IPS DF 4.7 (cell line): ENCODE results near the gene COA5.
A peak's percentile ranks its signal among the peaks of the same experiment; 100 is the strongest.

Experiments
- DNase-seq: peaks from one replicate; pipeline ENCODE4 v3.0.0-alpha.2; 2013; ENCODE audit warnings: low spot score; ENCODE audit errors: extremely low read depth

COA5 gene, protein sequence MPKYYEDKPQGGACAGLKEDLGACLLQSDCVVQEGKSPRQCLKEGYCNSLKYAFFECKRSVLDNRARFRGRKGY

DNA sequence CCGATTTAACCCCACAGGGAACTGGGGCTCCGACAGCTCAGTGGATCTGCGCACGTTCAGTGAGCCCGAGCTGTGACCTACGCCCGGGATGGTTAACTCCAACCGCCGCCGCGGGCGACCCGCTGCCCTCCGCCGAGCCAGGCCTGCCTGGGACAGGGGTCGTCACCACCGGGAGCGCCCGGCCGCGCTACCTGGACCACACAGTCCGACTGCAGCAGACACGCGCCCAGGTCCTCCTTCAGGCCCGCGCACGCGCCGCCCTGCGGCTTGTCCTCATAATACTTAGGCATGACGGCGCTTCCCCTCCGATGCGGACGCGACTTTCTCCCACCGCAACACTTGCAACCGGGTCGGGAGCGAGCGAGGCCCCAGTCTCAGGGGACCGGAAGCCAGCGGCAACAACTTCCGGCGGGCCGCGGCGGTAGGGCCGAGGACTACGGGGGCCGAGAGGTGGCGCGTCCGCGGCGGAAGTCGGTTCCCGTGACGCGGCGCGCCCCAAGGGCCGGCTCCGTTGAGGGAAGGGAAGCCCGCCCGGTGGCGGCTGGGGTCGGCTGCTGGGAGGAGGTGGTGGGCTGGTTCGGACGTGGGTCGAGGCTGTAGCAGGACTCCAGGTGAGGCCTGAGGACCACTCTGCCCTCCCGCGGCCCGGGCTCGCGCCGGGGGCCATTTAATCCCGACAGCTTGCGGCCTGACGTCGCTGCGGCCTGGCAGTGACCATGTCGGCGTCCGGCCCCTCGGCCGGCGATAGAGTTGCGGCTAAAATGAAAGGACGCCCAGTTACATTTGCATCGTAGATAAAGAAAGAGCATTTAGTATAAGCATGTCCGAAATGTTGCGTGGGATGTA is at the start of gene COA5, which contains the start of gene UNC50:
Gene COA5 (minus strand): TSS at position 397 of the 846 bp plus-strand sequence. CDS start 107 bp downstream, at position 290.
Gene UNC50 (plus strand): TSS at position 474 of the 846 bp plus-strand sequence. CDS start 1,171 bp downstream, outside the sequence.
- peak; percentile 51 for DNase-seq

DNA sequence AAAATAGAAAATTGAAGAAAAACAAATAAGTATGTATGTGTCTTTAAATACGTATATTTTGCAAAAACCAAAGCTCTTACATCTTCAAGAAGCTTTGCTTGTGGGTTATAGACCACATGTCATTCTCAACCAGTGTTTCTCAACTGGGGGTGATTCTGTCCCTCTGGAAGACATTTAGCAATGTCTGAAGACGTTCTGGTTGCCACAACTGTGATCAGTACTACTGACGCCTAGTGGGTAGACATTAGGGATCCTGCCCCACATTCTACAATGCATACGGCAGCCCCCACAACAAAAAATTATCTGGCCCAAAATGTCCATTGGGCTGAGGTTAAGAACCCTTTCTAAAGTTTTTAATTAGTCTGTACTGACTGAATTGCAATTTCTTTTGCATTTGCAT is 48.5 kb upstream of the COA5 start:
- DNase-seq: no peak

DNA sequence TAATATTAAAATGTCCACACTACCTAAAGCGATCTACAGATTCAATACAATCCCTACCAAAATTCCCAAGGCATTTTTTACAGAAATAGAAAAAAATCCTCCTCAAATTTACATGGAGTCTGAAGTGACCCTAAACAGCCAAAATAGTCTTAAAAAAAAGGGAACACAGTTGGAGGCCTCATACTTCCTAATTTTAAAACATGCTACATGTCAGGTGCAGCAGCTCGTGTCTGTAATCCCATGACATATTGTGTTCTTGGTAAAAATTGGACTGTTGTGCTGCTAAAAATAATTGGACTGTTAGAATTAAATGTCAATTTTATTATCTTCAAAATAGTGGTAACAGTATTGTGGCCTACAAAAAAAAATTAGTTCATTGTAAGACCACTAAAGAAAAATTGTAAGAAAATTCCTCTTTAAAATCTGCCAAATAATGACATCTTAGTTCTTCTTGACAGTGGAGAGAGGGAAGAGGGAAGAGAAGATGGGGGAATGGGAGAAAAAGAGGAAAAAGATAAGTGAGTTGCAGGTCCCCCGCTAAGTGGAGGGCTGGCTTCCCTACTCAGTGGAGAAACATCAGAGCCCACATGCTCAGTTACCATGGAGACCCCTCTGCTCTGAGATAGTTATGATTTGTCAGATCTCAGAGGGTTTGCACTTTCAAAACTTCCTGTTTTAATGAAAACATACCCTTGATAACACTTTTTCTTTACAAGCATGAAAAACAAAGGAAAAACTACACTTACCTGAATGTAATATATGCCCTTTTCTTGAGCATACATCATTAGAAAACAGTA is 46.6 kb upstream of the COA5 start:
- DNase-seq: no peak

DNA sequence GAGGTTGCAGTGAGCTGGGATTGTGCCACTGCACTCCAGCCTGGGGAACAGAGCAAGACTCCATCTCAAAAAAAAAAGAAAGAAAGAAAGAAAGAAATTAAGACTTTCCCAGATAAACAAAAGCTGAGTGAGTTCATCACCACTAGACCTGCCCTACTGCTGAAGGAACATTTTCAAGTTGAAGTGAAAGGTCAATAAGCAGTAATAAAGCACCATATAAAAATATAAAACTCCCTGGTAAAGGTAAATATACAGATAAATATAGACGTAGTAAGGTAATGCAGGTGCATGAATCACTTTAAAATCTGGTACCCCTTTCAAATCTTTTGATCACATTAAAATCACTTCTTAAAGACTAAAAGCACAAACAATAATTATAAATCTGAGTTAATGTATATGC is 42.7 kb upstream of the COA5 start:
- no peak for DNase-seq

DNA sequence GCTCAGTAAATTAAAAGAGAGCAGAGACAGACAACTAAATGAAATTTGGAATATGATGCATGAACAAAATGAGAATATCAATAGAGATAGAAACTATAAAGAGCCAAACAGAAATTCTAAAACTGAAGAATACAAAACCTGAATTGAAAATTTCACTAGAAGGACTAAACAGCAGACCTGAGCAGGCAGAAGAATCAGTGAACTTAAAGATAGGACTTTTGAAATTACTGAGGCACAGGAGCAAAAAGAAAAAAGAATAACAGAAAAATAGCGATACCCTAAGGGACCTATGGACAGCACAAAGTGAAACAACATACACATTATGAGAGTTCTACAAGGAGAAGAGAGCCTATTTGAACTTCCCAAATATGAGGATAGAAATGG is 41.7 kb upstream of the COA5 start:
- DNase-seq: no peak

DNA sequence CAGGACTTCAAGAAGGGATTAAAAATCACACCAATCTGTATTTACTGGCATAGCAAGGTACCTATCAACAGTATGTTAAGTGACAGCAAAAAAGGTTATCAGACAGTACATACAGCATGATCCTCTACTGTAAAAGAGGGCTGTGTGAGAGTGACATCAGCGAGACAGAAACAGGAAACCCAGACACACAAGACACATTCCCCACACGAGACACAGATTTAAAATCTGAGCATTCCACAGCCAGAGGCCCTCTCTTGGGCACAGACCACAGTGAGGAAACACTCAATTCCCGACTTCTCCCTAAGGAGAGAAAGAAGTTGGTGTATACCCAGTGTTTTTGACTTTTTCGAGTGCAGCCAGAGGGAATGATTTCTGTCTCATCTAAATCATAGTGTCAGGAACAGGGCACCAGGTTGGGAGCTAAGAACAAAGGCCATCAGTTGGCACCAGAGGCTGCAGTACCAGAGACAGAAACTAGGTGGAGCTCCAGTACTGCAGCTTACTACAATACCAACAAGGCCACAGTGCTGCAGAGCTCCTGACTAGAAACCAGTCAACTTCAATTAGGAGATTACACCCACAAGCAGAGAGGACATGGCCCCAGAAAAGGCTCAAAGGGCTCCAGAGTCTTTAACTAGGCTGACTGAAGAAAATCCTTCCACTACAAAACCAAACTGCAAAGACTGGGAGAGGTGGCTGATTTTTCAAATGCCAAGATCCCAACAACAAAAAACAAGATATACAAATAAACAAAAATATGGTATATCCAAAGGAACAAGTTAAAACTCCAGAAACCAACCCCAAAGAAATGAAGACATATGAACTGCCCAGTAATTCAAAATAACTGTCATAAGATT is 41.1 kb upstream of the COA5 start:
- peak; percentile 69 for DNase-seq

DNA sequence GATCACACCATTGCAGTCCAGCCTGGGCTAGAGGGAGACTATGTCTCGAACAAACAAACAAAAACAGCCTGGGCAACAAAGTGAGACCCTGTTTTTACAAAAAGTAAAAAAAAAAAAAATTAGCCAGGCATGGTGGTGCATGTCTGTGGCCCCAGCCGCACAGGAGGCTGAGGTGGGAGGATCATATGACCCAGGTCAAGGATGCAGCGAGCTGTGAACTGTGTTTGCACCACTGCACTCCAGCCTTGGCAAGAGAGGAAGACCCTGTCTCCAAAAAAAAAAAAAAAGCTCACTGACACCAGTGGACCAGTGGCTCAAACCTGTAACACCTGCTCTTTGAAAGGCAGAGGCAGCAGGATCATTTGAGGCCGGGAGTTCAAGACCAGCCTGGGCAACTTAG is 40.1 kb upstream of the COA5 start:
- DNase-seq: no peak

DNA sequence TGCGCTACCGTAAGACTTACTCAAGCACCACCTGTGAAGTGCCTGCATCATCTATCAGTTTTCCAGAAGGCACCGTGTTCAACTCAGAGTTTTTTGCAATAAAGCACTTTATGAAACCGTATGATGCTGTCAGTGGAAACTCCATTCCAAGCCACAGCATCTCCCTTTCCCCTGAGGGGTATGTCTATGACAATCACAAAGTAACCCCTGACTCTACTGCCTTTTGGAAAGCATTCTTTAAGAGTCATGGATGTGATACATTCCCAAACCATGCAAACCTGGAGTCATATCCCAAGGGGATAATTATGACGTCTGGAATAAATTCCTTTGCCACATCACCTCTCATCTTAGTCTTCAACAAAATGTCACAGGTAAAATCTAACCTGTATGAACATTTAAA is 39.3 kb upstream of the COA5 start:
- DNase-seq: no peak

DNA sequence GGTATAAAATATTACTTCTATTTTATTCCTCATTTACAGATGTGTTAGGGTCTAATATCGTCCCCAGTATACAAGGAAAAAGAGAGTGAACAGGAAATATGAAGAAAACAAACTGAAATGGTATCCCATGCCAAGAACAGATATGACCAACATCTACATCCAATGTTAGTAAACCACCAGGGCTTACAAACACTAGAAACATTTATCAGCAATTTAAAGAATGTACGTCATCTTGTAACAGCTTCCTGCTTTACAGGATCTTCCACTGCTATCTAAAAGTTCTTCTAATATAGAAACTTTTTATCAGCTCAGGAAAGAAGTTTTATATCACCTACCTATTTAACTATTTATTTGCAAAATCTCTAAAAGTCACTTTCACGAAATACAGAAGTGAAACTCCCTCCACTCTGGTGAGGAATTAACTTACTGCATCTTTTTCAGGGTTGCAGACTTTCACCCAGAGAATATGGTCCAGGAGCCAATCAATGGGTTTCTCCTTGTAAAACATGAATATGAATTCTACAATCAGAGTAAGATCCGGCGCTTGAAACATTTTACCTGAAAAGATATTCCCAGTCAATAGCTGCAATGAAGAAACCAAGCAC is 35.3 kb upstream of the COA5 start:
- DNase-seq: no peak

DNA sequence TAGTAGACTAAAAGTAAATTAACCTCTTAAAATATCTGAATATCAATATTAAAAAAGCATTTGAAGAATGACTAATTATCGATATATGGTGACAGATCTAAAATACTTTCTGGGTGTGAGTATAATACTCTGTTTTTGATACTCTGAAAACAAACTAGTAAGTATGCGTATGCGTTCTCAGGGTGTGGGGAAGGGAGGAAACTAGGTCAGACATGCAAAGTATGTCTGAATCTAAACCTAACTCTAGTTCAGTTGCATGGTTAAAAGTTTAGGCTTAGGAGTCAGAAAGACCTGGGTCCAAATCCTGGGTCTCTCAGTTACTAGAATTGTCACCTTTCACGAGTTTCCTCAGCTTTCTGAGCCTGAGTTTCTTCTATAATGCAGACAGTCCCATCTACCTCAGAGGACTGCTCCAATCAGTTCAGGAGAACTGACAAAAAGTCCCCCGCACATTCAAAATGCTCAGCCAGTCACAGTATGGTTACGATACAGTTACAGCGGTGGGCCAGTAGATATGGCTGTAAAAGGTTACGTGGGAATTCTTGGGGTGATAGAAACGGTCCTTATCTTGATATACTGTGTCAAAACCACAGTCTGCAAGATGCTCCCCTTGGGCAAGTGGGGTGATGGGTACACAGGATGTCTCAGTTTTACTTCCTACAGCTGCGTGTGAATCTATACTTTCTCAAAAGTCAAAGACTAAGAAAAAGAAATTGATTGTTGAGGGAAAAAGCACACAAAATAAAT is 29.3 kb upstream of the COA5 start:
- no peak for DNase-seq

DNA sequence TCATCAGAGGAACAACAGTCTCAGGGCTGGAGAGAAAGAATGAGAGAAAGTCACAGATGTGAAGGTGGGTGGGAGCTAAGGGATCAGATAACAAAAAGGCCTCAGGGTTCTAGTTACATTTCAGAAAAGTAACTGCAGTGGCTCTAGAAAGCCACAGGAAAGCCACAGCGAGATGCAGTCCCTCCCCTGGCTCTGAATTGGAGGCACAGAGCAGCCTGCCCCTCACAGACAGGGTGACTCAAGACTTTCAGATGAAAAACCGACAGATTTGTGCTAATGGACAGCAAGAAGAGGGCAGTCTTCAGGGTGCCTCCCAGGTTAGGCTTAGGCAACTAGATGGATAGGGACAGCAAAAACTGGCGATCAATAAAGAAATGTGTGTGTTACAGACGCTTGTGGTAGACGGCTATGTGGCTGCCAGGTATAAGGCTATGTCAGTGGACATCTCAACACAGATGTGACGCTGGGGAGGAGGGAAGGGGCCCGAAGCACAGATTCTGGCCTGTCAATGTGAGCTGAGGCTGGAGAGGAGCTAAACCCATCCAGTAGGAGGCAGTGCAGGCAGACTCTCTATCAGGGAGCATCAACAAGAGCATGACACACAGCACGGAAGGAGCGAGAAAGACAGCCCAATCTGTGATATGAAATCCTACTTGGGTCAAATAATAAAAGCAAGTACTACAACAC is 26.2 kb upstream of the COA5 start:
- peak; percentile 38 for DNase-seq

DNA sequence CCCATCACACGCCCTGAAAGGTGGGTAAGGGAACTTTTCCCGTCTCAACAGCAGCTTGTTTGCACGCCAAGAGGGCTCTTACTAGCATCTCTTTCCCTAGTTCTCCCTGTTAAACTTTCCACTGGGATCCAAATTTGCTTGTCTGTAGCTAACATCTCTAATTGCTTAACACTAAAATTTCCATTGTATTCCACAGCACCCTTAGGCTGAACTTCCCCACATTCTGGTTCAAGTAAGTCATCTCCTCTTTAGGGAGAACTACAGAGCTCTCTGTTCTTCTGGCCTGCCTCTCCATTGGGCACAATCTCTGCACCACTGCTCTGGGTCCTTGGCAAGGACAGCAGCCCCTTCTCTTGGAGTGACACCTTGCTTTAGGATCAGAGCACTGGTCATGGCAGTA is 24.0 kb upstream of the COA5 start:
- DNase-seq: no peak

DNA sequence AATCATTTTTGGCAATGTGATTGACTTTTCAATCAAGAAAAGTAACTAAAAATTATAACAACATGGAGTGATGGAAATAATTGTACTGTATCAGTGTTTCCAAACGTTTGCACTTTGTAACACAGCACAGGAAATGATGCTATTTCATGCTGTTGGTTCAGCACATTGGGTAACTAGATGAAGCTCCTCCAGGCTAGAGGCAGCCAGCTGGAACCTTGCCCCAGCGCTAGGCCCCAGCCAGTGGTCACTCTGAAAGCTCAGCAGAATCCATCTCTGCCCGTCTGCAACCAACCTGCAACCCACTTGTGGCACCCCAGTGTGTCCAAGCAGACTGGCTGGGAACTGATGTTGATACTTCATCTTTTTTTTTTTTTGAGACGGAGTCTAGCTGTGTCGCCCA is 15.3 kb upstream of the COA5 start:
- DNase-seq: no peak

DNA sequence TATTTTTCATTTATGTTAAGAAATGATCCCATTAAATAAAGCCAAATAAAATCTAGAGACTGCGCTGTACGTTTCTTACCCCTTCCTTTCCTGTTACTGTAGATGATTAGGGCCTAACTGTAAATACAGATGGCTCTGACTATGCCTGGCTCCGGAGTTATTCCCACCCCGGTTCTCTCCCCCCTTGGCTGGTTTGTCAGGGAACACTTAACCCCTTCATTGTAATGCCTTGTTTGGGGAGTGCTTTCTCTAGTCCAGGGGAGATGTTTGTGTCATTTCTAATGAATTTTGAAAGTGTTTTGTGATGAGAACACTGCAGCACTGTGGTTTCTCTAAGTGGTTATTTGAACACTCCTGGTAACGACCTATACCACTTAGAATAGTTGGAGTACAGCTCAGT is 8.8 kb upstream of the COA5 start:
- no peak for DNase-seq

DNA sequence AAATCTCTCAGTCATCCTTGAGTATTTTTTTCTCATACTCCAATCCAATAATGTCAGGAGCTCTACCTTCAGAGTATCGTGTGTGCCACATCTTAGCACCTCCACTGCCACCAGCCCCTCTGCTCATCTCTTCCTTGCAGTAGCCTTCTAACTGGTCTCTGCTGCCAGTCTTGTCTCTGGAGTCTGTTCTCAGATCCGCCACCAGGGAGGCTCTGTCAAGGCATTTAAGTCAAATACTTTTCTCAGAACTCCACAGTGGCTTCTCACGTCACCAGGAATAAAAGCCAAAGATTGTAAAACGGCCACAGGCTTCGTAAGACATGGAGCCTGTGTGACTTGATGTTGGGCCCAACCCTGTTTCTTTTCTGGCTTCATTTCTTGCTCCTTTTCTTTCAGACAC is 7.2 kb upstream of the COA5 start:
- DNase-seq: no peak

DNA sequence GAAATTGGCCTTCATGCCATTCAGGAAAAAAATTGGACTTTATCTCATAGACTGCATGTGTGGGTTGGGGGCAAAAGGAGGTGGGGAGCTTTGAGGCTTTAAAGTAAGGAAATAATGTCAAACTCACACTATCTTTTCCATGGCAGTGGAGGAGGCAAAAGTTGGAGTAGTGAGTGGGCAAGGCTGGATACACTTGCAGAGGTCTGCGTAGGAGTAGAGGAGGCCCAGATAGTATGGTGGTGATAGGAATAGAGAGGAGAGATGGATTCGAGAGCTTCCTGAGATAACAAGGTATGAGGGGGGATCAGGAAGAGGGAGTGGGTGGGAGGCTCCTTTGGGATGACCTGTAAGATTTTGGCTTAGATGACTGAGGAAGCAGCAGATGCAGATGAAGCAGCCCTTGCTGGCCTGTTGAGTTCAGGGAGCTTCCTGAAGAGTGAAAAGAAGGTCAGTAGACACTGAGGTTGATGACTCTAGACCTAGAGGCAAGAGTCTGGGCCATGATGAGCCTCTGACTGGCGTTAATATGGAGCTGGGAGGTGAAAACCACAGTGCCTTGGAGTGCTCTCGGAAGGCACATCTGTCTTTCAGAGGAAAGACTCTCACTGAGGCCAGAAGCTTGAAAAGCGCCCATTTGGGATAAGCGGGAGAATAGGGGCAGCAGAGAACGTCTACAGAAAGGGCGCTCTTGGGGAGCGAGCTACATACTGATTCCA is 5.9 kb upstream of the COA5 start:
- DNase-seq: no peak

DNA sequence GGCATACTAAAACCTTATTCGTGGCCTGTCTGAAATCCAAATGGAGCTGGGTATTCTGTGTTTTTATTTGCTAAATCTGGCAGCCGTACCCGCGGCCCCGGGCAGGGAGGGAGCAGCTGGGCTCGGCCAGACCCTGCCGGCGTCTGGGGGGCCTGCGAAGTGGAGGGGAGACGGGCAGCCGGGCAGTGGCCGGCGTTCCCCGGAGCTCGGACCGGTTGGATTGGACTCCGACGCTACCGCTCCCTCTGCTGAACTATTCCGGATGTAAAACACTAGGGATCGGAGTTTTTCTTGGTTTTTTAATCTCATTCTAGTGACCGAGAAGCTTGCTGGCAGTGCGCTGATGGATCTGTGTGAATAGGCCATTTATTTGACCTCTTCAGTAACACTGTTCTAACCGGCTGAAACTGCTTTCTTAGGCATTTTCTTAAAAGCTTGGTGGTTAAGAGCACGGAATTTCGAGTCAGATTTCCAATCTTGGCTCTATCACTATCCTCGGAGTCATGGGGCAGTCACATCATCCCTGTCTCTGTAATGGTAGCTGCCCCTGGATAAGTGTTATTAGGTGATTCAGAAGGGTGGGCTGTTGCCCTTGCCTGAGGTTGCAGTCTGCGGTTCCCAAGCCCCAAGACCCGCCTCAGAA is 771 bp upstream of the COA5 start:
- no peak for DNase-seq

DNA sequence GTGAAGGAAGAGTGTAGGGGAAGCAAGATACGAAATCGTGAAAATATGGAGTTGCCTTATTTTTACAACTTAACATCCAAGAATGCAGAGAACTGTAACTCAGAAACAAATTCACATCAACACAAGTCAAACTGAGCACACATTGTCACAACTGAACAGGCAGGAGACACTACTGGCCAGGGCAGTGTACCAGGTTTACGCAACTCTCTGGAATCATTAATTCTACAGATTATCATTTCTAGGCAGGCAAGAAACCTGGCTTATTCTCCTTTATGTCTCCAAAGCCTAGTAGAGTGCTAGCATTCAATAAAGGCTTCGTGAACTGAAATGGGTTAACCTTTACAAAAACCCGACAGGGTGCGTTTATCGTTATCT is 584 bp downstream of the COA5 start:
- no peak for DNase-seq

DNA sequence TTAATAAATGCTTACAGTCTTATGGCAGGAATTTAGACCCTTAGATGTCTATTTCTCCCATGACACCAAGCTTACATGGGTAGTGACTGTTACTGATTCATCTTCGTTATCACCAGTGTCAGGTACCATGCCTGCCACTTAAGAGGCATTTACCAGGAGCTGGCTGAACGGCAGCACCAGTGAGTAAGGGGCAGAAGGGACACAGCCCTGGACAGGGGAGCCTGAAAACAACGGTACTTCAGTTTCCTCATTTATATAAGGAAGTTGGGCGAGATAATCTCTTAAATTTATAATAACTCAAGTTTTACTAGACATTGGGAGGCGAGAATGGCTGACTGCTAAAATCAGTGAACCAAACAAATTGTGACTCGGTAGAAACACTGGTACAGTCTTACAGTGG is 1.2 kb downstream of the COA5 start:
- no peak for DNase-seq
